Measurements from ENCODE around the gene LHFPL3. TPM values are rescaled to one million over a fixed set of nuclear protein-coding genes. Genes with fewer than 3 reads are reported as not detected.

The LHFPL3 gene
- total RNA-seq, 4 donors from 2014 or later: not detected

DNA sequence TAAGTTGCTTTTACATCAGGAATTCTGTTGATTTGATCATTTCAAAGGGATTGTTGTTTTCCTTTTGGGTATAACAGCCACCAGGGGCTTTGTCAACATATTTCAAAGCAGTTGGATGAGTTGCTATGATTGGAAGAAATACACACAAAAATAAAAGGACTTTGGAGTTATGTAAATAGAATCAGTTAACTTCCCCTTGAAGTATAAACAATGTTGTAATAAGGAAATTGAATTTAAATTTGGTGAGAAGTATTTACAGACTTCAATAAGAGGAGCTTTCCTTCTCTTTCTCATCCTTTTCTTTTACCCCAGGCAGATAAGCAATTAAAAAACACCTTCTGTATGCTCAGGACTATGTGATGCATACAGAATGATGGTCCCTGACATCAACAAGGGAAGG, 199.7 kb downstream of the LHFPL3 start:
- no peak for DNase-seq
- Histone ChIP-seq H3K36me3 (no peaks in the 10 kb centered on the region), H3K9me3 (no peaks in the 10 kb centered on the region), H3K27me3 (no peaks in the 10 kb centered on the region), H3K27ac (no peak overlapping the region), H3K4me3 (no peak overlapping the region), H3K4me1 (no peaks in the 10 kb centered on the region)
- intact Hi-C loops (cut with DNase I): no loop called here
- TF ChIP-seq POLR2A (IDR thresholded peaks at IDR 0.05): no peak
- TF ChIP-seq, protein P1, sequence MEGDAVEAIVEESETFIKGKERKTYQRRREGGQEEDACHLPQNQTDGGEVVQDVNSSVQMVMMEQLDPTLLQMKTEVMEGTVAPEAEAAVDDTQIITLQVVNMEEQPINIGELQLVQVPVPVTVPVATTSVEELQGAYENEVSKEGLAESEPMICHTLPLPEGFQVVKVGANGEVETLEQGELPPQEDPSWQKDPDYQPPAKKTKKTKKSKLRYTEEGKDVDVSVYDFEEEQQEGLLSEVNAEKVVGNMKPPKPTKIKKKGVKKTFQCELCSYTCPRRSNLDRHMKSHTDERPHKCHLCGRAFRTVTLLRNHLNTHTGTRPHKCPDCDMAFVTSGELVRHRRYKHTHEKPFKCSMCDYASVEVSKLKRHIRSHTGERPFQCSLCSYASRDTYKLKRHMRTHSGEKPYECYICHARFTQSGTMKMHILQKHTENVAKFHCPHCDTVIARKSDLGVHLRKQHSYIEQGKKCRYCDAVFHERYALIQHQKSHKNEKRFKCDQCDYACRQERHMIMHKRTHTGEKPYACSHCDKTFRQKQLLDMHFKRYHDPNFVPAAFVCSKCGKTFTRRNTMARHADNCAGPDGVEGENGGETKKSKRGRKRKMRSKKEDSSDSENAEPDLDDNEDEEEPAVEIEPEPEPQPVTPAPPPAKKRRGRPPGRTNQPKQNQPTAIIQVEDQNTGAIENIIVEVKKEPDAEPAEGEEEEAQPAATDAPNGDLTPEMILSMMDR (IDR thresholded peaks at IDR 0.05): no peak

DNA sequence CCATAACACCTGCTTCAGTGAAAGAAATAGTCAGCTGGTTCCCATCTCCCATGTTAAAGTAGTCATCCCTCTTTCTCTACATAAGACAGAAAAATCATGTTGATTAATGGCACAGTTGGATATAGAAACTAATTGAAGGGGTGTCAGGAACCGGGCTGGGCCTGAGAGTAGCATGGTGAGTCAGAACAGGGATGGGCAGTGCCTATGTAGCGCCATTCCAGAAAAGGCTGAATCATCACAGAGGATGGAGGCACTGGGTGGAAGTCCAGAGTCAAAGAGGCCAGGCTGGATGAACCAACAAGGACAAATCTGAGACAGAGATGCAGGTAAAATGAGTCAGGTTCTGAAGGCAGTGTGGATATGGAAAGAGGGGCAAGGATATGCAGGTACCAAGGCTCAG, 201.2 kb downstream of the LHFPL3 start:
- no peaks in the 10 kb centered on the region for H3K4me1 ChIP-seq
- intact Hi-C loops (cut with DNase I): no loop called here
- no peaks in the 10 kb centered on the region for H3K36me3 ChIP-seq
- TF ChIP-seq POLR2A (IDR thresholded peaks at IDR 0.05): no peak
- TF ChIP-seq, protein P1 (IDR thresholded peaks at IDR 0.05): no peak
- H3K27ac ChIP-seq: no peak overlapping the region
- DNase-seq: no peak
- no peaks in the 10 kb centered on the region for H3K9me3 ChIP-seq
- 45 to 63% methylated on average over 2 of the region's 2 CpGs for WGBS, 2 donors
- H3K4me3 ChIP-seq: no peak overlapping the region
- H3K27me3 ChIP-seq: no peaks in the 10 kb centered on the region

DNA sequence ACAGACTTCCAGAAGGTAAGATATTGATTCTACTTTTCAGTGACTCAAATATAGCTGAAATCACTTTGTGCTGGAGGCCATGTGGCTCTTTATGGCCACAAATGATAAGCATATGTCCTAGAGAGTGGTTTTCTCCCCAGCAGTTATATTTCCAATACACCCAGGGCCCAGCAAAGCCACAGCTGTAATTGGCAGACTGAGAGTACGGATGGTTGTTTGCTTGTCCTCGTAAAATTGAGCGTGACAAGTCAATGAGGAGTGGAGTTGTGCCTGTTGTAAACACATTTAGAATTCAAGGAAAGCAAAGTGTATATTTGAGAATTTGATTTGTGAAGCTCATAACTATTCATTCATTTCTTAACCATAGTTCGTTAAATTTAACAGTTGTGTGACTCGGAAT, 201.8 kb downstream of the LHFPL3 start:
- no peak for TF ChIP-seq POLR2A (IDR thresholded peaks at IDR 0.05)
- TF ChIP-seq, protein P1 (IDR thresholded peaks at IDR 0.05): no peak
- no peaks in the 10 kb centered on the region for H3K27me3 ChIP-seq
- H3K4me3 ChIP-seq: no peak overlapping the region
- intact Hi-C loops (cut with DNase I): no loop called here
- no peaks in the 10 kb centered on the region for H3K4me1 ChIP-seq
- H3K36me3 ChIP-seq: no peaks in the 10 kb centered on the region
- H3K9me3 ChIP-seq: no peaks in the 10 kb centered on the region
- DNase-seq: no peak
- no peak overlapping the region for H3K27ac ChIP-seq
- 72 to 74% methylated on average over 5 of the region's 5 CpGs for WGBS, 2 donors

DNA sequence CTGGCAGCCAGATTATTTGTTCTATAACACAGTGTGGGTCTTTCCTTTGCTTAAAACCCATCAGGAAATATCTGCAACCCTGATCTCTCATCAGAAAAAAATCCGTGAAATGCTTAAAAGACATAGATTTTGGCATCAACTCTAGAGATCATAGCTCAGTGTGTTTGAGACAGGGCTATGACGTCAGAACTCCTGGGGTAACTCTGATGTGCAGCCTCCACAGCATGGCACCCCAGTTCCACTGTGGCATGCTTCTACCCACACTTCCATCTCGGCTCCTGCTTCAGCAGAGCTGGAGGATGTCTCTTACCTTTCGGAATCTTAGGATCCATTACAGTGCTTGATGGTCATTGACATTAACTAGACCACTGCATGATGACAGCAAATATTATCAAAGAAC, 205.7 kb downstream of the LHFPL3 start:
- TF ChIP-seq, protein P1 (IDR thresholded peaks at IDR 0.05): no peak
- TF ChIP-seq POLR2A (IDR thresholded peaks at IDR 0.05): no peak
- 55 to 56% methylated on average over 4 of the region's 4 CpGs for WGBS, 2 donors
- Histone ChIP-seq H3K9me3 (no peaks in the 10 kb centered on the region), H3K27ac (no peak overlapping the region), H3K27me3 (no peaks in the 10 kb centered on the region), H3K4me3 (no peak overlapping the region), H3K4me1 (no peaks in the 10 kb centered on the region), H3K36me3 (no peaks in the 10 kb centered on the region)
- intact Hi-C loops (cut with DNase I): no loop called here
- DNase-seq: no peak

DNA sequence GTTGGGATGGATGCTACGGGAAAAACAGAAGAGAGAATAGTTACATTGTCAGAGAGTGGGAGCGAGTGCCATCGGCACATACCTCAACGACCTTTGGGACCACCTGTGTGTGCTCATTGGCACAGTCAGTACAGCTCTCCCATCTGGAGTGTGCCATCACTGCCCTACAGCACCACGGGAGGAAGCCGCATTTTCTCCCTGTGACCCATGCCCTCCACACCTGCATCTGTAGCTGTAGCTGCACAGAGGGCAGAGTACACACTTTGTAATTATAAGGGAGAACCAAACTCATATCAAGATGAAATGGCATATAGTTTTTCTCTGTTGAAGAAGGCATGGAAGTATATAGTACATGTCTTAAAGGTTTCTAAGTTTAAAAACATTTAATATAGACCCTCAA, 207.4 kb downstream of the LHFPL3 start:
- Histone ChIP-seq H3K36me3 (no peaks in the 10 kb centered on the region), H3K27me3 (no peaks in the 10 kb centered on the region), H3K27ac (no peak overlapping the region), H3K4me3 (no peak overlapping the region), H3K9me3 (no peaks in the 10 kb centered on the region), H3K4me1 (no peaks in the 10 kb centered on the region)
- 71 to 73% methylated on average over 6 of the region's 6 CpGs for WGBS, 2 donors
- DNase-seq: no peak
- no peak for TF ChIP-seq POLR2A (IDR thresholded peaks at IDR 0.05)
- TF ChIP-seq, protein P1 (IDR thresholded peaks at IDR 0.05): no peak
- intact Hi-C loops (cut with DNase I): no loop called here

Measured in esophagus squamous epithelium (tissue), 5 donors.